Stimulated activated CD4-positive, alpha-beta T cell treated with anti-CD3 and anti-CD28 coated beads, Interleukin-4, amount 100 ng/mL, for 4 hours (primary cell): ENCODE measurements around the gene HLCS.

Source experiments
- DNase-seq, 2 experiments: peaks; one replicate each; pipeline ENCODE4 v3.0.0-alpha.2; 2020

Gene HLCS

DNA sequence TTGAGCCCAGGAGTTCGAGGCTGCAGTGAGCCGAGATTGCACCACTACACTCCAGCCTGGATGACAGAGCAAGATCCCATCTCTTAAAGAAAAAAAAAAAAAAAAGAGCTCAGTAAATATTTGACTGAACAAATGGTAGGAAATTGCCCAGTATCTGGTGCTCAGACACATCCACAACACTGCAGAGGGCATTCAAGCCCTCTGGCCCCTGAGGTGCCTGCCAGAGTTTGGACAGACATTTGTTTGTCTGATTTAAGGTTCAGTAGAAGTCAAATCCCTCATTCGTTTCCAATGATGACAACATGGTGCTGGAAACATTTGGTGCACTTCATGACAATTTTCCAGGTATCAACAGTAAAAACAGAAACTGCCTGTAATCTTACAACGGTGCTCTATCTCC lies 86.6 kb downstream of the HLCS start:
- no peak for DNase-seq

DNA sequence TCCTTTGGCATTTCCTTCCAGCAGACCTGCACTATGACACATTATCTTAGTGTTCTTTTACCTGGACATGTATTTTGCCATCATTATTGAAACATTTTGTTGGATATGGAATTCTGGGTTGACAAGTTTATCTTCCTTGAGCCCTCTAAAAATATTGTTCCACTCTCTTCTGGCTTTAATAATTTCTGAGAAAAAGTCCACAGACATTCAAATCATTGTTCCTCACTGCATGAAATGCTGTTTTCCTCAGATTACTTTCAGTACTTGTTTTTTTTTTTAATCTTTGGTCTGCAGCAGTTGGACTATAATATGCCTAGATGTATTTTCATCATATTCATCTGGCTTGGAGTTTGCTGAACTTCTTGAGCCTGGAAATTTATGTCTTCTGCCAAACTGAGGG lies 88.7 kb downstream of the HLCS start:
- DNase-seq, result no peak

DNA sequence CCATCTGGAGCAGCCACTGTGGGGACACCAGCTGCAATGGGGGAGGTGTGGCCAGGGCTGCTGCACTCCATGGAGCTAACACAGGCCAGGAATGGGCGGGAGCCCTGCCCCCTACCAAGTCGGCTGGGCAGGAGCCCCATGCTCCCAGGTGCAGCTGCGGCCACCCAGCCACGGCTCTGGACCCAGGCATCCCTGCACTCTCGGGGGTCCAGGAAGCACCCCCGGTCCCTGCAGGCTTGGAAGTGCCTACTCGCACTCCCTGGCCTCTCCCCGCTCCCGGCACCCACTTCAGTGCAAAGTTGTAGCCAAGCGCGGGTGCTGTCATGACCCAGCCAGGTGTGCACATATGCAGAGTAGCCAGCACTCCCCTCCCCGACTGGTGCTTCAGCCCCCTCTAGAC lies 91.8 kb downstream of the HLCS start:
- no peak for DNase-seq

DNA sequence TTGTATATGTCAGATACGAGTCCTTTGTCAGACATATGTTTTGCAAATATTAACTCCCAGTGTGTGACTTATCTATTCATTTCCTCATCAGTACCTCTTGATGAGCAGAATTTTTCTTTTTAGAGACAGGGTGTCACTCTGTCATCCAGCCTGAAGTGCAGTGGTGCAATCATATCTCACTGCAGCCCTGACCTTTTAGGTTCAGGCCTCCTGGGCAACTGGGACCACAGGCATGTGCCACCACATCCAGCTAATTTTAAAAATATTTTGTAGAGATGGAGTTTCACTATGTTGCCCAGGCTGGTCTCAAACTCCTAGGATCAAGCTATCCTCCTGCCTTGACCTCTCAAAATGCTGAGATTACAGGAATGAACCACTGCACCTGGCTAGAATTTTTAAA lies 93.0 kb downstream of the HLCS start:
- DNase-seq, result no peak

DNA sequence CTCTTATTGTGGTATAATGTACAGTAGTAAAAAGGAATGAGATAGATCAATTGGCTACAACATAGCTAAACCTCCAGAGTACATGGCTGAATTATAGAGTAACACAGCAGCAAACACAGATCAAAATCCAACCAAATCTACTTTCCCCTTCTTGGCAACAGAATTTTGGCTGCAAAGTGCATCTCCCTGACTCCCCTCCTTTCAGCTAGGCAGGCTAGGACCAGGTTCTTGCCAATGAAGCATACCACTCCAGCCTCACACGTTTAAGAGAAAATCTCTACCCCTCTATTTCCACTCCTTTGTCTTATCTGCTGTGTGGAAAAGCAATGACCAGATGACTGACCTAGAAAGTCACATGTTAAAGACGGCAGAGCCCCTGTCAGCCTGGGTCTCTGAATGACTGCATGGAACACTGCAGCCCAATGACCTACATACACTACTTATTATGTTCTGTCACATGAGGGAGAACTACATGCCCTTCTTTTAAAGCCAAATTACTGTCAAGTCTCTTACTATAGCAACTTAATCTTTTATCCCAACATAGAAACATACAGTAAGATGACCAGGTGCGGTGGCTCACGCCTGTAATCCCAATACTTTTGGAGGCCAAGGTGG lies 99.1 kb downstream of the HLCS start:
- no peak for DNase-seq

DNA sequence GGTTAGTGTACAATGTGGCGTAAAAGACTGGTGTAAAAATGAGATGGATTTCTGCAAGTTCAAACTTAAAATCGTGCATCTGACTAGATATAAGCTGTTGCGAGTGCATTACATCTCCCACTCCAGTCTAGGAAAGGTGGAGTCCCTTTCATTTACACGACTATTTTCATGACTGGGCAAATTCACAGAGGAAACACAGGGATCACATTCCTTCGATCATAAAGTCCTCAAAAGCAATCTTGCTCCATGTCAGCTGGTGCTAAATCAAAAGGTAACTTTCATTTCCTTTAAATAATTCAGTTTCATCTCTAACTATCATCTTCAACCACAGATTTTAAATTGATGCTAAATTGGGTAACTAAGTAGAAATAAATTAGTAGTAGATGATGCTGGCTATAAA lies 100.0 kb downstream of the HLCS start:
- no peak for DNase-seq

DNA sequence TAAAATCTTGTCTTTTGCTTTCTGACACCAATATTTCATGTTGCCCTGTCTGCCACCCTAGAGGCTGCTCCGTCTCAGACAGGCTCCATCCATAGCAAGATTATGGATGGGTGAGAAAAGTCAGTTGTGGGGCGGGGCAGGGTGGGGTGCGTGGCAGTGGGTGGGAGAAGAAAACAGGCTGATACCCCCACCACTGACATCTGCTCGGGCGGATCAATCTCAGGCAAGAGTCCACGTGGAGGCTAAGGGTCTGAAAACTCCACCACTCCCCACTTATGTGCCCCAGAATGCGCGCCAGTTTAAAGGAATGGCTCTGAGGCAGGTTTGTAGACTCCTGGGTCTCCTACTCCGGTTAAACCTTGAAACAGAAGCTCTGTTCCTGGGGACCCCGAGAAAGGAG lies 101.5 kb downstream of the HLCS start:
- no peak for DNase-seq

DNA sequence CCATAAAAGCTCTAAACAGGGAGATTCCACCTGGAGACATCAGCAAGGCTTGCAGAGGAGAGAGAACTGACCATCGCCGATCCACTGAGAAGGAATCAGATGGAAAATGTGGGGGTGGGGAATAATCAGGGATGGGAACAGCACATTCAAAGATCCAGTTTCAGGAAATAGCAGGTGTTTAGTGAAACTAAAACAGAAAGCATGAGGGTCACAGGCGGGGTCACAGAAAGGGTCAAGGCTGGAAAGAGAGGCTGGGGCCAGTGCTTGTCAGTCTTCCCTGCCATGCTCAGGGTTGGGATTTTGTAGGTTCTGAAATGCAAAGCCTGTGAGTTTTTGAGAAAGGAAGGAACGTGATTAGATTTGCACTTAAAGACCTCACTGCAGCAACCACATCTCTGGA lies 103.2 kb downstream of the HLCS start:
- no peak for DNase-seq

DNA sequence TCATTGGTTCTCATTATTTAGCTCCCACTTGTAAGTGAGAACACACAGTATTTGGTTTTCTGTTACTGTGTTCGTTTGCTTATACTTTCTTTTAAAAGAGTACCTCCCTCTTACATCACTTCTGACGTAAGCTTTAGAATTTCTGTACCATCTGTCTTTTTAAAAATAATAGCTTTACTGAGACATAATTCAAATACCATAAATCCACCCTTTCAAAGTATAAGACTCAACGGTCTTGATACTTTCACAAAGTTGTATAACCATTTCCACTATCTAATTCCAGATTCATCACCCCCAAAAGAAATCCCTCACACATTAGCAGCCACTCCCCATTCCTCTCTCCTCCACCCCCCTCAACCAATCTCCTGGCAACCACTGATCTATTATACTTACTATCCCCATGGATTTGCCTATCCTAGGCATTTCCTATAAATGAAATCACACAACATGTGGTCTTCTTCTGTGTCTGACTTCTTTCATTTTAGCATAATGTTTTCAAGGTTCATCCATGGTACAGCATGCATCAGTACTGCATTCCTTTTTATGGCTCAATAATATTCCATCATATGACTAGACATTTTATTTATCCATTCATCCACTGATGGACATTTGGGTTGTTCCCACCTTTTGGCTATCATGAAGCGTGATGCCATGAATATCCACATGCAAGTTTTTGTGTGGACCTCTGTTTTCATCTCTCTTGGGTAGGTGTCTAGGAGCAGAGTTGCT lies 104.7 kb downstream of the HLCS start:
- no peak for DNase-seq

DNA sequence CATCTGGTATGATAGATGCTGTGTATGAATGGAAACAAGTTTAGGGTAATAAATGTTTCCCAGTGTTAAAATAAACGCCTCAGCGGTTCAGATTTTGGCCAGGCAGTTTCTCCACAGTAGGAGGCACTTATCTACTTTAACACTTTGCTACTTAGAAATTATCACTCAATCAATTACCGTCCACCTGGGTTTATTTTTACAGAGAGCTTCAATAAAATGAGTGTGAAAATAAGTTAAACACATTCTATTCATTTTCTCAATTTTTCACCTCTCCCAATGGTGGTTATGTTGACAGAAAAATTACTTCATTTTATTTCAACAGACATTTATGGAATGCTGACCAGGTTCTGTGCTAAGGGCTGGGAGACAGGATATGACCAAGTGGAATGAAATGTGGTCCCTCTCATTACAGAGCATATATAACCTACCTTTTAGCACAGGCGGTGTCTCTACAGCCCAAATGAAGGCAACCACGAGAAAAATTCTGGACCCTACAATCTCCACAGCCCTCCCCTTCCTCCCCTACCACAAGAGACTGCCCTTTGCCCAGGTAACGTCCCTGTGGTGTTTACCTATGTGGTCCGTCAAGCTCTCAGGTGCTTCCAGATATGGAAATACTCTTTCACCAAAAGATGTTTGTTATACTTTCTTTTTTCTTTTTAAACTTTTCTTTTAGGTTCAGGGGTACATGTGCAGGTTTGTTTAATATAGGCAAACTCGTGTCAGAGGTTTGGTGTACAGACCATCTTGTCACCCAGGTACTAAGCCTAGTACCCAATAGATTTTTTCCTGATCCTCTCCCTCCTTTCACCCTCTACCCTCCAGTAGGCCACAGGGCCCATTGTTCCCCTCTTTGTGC lies 105.5 kb downstream of the HLCS start:
- DNase-seq, result no peak

DNA sequence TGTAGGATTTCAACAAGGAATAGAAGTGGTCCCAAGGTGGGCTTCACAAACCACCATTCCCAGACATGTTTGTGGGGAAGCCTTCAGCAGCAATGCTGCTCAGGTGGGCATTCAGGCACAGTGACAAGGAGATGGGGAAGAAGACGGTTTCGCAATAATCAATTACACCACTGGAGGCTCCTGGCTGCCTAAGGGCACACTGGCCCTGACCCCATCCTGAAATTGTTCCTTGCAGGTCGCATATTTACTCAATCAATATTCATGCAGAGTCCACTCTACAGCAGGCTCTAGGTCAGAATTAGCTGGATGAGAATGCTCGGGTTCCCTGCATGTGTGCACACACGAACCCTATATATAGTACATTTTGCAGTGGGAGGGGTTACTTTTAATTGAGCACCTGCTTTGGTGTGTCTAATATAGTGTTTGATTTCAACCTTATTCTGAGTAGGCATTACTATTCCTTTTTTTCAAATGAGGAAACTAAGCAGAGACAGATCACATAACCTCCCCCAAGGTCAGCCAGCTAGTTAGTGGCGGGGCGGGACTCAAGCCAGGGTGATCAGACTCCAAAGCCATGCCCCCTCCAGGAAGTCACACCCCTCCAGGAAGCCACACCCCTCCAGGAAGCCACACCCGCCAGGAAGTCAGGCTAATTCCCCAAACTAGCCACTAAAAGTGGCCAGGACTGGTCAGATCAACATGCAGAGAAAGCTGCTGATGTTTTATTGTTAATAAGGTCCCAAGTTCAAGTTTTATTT lies 106.5 kb downstream of the HLCS start:
- DNase-seq, result peak in 1 of 2 experiments; percentile 15

DNA sequence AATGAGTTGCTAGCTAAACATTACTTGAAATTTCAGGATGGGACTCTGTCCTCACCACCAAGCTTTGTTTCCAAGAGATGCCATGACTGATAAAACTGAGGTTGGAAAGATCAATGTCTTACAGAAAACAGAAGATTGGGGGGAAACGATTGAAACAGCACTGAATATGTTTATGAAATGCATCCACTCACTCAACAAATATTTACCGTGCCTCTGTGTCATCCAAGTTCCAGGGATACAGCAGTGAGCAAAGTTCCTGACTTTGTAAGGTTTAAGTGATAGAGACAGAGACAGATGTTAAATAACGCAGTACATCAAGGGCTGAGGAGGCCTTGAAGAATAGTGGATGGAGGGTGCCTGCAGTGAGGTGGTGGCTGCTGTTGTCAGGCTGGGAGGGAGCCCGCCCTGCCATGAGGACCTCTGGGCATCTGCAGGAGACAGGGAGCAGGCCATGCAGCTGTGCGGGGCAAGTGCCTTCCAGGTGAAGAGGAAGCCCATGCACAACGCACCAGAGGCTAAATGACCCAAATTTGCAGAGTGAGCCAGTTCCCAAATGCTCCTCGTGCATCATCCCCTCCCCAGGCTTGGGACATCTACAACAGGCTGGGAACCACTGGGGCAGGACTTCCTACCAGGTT lies 108.0 kb downstream of the HLCS start:
- DNase-seq, result no peak

DNA sequence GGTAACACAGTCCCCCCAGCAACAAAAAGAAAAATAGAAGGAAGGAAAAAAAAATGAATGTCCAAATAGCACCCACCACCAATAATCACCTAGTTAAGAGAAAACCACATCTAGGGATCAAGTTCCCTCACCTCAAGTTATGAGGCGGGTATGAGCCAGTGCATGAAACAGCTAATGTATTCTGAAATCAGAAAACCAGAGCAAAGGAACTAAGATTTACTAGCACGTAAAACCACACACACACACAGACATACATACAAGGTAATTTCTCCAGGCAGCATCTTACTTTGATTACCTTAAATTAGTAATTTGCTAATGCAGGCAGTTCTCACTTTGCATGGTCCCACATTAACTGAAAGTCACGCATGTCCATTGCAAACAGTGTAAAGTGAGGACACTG lies 109.8 kb downstream of the HLCS start:
- no peak for DNase-seq

DNA sequence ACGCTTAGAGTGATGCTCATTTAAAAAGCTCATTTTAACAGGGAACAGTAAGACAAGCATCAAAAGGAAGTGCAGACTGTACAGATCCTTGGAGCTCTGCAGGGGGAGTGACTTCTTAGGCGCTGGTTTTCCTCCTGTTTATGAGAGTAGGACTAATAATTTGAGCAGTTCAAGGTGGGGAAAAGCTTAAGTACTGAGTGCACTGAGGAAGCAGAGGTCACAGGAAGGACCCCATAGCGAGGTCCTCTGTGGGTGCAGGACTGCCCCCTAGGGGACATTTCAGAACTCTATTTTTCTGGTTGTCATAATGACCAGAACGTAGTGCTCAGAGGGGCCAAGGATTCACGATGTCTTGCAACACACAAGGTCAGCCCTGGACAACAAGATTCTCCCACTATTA lies 112.1 kb downstream of the HLCS start:
- DNase-seq, result no peak

DNA sequence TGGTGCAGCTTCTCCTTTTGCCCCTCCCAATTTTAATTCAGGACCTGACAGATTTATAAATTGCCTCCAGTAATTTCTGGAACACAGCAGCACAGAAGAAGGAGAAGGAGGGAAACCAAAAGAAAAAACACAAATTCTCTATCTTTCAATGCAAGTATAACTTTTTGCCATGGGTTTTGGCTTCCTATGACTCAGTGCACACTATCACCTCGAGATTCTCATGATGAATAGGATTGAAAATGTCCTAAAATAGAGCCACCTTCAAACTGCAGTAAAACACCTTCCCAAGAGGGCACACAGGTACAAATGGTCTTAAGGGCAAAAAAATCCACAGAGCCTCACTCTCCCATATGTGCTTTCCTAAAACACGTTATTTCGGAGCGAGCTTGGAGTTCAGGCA lies 113.6 kb downstream of the HLCS start:
- no peak for DNase-seq

DNA sequence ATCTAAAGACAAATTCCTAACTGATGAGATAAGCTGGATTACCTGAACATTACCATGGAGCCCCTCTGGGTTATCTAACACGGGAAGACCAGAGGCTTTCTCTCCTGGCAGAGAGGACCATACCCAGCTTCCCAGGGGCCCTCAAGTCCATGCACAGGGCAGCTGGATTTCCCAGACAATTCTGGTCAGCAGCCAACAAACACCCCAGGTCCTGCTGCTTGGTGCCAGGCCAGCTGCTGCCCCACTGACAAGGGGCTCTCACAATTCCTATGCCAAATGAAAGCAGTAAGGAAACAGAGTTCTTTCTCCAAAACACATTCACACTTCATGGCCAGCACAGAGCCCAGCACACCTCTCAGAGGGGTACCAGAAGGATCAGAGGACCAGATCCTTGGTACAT lies 114.2 kb downstream of the HLCS start:
- no peak for DNase-seq

DNA sequence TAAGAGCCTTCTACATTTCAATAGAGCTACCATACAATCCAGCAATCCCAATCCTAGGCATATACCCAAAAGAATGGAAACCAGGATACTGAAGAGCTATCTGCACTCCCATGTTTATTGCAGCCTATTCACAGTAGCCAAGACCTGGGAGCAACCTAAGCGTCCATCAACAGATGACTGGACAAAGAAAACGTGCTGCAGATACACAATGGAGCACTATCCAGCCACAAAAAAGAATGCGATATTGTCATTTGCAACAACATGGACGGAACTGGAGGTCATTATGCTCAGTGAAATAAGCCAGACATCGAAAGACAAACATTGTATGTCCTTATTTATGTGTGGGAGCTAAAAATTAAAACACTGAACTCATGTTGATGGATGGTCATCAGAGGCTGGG lies 115.3 kb downstream of the HLCS start:
- no peak for DNase-seq

DNA sequence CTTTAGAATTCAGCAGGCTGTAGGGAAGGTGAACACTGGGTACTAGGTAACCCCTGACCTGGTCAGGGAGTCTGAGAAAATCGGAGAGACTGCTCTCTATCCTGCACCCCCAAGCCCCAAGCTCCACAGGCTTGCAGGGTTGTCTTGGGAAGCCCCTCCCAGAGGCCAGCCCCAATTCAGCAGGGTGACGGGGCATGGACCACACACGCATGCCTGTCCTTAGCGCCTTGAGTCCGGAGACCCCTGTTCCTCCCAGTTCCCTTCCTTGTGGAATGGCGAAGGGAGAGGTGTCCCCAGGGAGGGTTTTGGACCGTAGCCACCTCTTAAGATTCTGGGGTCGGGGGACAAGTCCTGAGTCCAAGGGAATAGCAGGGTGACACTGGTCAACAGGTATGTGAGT lies 116.1 kb downstream of the HLCS start:
- no peak for DNase-seq

DNA sequence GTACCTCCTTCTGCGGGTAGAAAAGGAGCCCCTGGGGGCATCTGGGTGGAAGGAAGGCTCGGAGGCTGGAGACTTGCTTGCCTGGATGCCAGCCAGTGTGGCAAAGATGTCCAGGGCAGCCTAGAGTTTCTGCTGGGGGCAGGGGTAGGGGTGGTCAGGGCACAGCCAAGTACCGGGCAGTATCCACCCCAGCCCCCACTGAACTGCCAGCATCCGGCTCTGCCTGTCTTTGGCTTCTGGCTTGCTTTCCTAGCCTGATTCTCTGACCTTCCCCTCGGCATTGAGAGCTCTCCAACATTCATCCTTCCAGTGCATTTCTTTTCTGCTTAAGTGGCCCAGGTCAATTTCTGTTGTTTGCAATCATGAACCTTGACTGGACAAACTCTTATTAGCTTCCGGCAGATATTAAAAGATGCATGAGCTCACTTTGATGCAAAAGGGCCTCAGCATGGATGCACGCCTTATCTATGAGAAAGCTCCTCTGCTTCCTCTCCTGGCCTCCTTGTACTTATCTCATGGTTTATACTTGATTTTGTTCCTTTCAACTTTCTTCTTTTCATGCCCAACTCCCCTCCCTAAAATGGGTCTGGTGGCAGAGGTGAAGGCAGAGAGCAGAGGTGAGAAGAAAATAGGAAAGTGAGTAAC lies 116.9 kb downstream of the HLCS start:
- DNase-seq, result no peak

DNA sequence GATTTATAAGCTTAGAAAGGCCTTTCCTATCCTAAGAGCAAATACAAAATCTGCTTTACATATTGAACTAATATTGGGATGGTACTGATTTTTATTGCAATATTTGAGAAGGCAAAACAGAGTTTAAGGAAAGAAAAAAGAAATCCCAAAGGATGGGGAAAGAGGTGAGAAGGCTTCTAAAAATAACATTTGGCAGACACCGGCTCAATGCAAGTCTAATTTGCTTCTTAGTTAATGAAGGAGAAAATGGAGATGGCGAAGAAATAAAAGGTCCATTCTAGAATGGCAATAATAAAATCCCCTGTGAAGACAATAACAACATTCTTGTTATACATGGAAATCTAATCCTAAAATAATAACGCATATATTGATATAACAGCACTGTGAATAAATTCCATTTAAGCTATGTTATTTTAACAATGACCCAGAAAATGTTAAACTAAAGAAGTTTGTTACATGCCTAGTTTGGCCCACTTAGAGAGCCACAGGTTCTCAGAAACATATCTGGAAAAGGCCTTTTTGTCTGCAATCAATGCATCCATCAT lies 117.7 kb downstream of the HLCS start:
- no peak for DNase-seq

DNA sequence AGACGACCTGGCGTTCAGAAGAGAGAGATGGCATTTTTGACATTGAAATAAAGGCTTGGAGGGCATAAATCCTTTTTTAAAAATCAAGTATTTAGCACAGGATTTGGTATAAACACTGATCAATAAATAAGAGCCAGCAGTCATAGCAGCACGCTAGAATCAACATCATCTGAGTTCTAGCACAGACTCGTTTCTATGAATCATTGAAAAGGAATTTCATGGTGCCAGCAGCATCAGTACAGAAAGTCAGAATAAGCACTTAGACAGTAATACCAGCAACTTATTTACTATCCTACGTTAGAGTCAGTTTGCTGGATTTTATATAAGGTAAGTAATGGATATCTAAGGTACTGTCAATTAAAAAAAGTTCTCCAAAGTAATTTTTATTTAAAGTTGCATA lies 119.3 kb downstream of the HLCS start:
- DNase-seq, result no peak

DNA sequence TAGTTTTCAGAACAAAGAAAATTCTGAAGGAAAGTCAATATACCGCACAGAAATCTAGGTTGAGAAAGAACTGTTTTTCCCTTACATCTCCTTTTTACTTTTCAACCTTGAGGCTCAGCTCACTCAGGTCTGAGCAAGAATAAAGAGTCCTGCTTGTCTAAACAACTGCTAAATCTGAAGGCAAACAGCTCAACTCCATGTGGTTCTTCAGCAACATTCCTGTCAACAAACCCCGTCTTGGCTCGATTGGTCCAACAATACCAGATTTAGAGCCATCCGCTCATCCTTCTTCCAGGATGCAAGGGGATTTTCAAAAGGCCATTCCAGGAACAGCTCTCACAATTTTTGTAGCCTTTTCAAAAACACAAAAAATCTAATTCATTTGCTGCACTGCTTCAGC lies 119.8 kb downstream of the HLCS start:
- no peak for DNase-seq
